H9 (cell line): ENCODE measurements around the gene FBLN1. TPM values are rescaled to one million over a fixed set of nuclear protein-coding genes. Genes with fewer than 3 reads are reported as not detected.

Experiments
- DNase-seq: peaks from one replicate; pipeline ENCODE4 v3.0.0-alpha.2; 2017
- H2AFZ ChIP-seq: one replicate; pipeline ENCODE4 v1.6.1; 2013; ENCODE audit warnings: mild to moderate bottlenecking, low read length, control low read depth, moderate library complexity
- H2AK5ac ChIP-seq: 2 replicates; pipeline ENCODE4 v1.6.1; 2013; ENCODE audit warnings: low read length, control low read depth, mixed read lengths; ENCODE audit not compliant: insufficient read length
- H2BK120ac ChIP-seq: one replicate; pipeline ENCODE4 v1.6.1; 2013; ENCODE audit warnings: low read depth, mild to moderate bottlenecking, low read length, control low read depth, inconsistent platforms; ENCODE audit not compliant: poor library complexity, severe bottlenecking
- H2BK12ac ChIP-seq: 2 replicates; pipeline ENCODE4 v1.6.1; 2013; ENCODE audit warnings: low read length, control low read depth, mixed read lengths, low read depth; ENCODE audit not compliant: insufficient read length
- H2BK15ac ChIP-seq: 2 replicates; pipeline ENCODE4 v1.6.1; 2013; ENCODE audit warnings: low read depth, low read length, control low read depth
- H2BK20ac ChIP-seq: one replicate; pipeline ENCODE4 v1.6.1; 2013; ENCODE audit warnings: low read depth, mild to moderate bottlenecking, low read length, control low read depth, inconsistent platforms; ENCODE audit not compliant: poor library complexity, severe bottlenecking
- H2BK5ac ChIP-seq: 2 replicates; pipeline ENCODE4 v1.6.1; 2013; ENCODE audit warnings: low read length, control low read depth, mixed read lengths; ENCODE audit not compliant: insufficient read length
- H3K14ac ChIP-seq: 2 replicates; pipeline ENCODE4 v1.6.1; 2013; ENCODE audit warnings: low read length, control low read depth; ENCODE audit not compliant: insufficient read depth
- H3K18ac ChIP-seq: 2 replicates; pipeline ENCODE4 v1.6.1; 2013; ENCODE audit warnings: low read depth, mild to moderate bottlenecking, mixed read lengths, low read length, control low read depth; ENCODE audit not compliant: insufficient read length
- H3K23ac ChIP-seq: 2 replicates; pipeline ENCODE4 v1.6.1; 2013; ENCODE audit warnings: low read length, control low read depth, mixed read lengths, low read depth; ENCODE audit not compliant: insufficient read length
- H3K23me2 ChIP-seq: 2 replicates; pipeline ENCODE4 v1.6.1; 2013; ENCODE audit warnings: low read depth, mild to moderate bottlenecking, mixed read lengths, low read length, control low read depth; ENCODE audit not compliant: insufficient read length, poor library complexity, severe bottlenecking
- H3K27ac ChIP-seq: 2 replicates; pipeline ENCODE4 v1.5.1; 2013; ENCODE audit warnings: low read length, control low read depth, mixed read lengths, low read depth; ENCODE audit not compliant: insufficient read length
- H3K27me3 ChIP-seq: 2 replicates; pipeline ENCODE4 v1.6.1; 2013; ENCODE audit warnings: low read length, control low read depth, inconsistent platforms; ENCODE audit not compliant: insufficient read depth
- H3K4ac ChIP-seq: 2 replicates; pipeline ENCODE4 v1.6.1; 2013; ENCODE audit warnings: low read depth, mild to moderate bottlenecking, control low read depth, inconsistent platforms, low read length, moderate library complexity
- H3K4me1 ChIP-seq: 2 replicates; pipeline ENCODE4 v1.6.1; 2013; ENCODE audit warnings: low read length, control low read depth, inconsistent platforms; ENCODE audit not compliant: insufficient read depth
- H3K4me2 ChIP-seq: 2 replicates; pipeline ENCODE4 v1.6.1; 2013; ENCODE audit warnings: low read length, control low read depth, mixed read lengths; ENCODE audit not compliant: insufficient read length, insufficient read depth
- H3K56ac ChIP-seq: 2 replicates; pipeline ENCODE4 v1.6.1; 2013; ENCODE audit warnings: low read depth, mild to moderate bottlenecking, mixed read lengths, low read length, control low read depth; ENCODE audit not compliant: insufficient read length
- H3K79me1 ChIP-seq: 2 replicates; pipeline ENCODE4 v1.6.1; 2013; ENCODE audit warnings: low read depth, mild to moderate bottlenecking, moderate library complexity, low read length, control low read depth, inconsistent platforms; ENCODE audit not compliant: insufficient read depth, poor library complexity, severe bottlenecking
- H3K79me2 ChIP-seq: 2 replicates; pipeline ENCODE4 v1.6.1; 2013; ENCODE audit warnings: low read length, control low read depth, inconsistent platforms; ENCODE audit not compliant: insufficient read depth
- H3K9ac ChIP-seq: 2 replicates; pipeline ENCODE4 v1.6.1; 2013; ENCODE audit warnings: low read length, control low read depth, mixed read lengths; ENCODE audit not compliant: insufficient read length; ENCODE audit errors: extremely low read depth
- H3K9me3 ChIP-seq: one replicate; pipeline ENCODE4 v1.6.1; 2013; ENCODE audit warnings: low read depth, low read length, inconsistent platforms; ENCODE audit not compliant: control insufficient read depth
- H3T11ph ChIP-seq: one replicate; pipeline ENCODE4 v1.6.1; 2013; ENCODE audit warnings: mild to moderate bottlenecking, low read length, control low read depth, inconsistent platforms
- H4K20me1 ChIP-seq: one replicate; pipeline ENCODE4 v1.6.1; 2013; ENCODE audit not compliant: control insufficient read depth, insufficient read length, insufficient read depth
- H4K5ac ChIP-seq: 2 replicates; pipeline ENCODE4 v1.6.1; 2013; ENCODE audit warnings: low read depth, mild to moderate bottlenecking, mixed read lengths, low read length, control low read depth; ENCODE audit not compliant: insufficient read length
- H4K8ac ChIP-seq: replicated peaks from 2 replicates; pipeline ENCODE4 v1.6.1; 2013; ENCODE audit warnings: low read length, control low read depth, mixed read lengths, low read depth; ENCODE audit not compliant: insufficient read length
- H4K91ac ChIP-seq: 2 replicates; pipeline ENCODE4 v1.6.1; 2013; ENCODE audit warnings: low read depth, mild to moderate bottlenecking, moderate library complexity, mixed read lengths, low read length, control low read depth; ENCODE audit not compliant: insufficient read length
- H3K27ac Mint-ChIP-seq, 3 experiments: 2 replicates in 2 of 3; 3 replicates in 1 of 3; pipeline ENCODE4 v1.8.0; 2020 to 2021; ENCODE audit warnings: mixed read lengths in 3 of 3, mild to moderate bottlenecking in 1 of 3, moderate library complexity in 1 of 3
- H3K27me3 Mint-ChIP-seq: 2 replicates; pipeline ENCODE4 v1.8.0; 2021; ENCODE audit warnings: low read depth, mild to moderate bottlenecking, moderate library complexity, mixed read lengths
- H3K36me3 Mint-ChIP-seq, 3 experiments: 2 replicates in 2 of 3; 3 replicates in 1 of 3; pipeline ENCODE4 v1.8.0; 2020 to 2021; ENCODE audit warnings: low read depth in 3 of 3, mixed read lengths in 3 of 3; ENCODE audit not compliant: insufficient read depth in 1 of 3
- H3K4me1 Mint-ChIP-seq, 2 experiments: 2 replicates each; pipeline ENCODE4 v1.8.0; 2020; ENCODE audit warnings: mixed read lengths in 2 of 2
- H3K4me3 Mint-ChIP-seq, 2 experiments: 2 replicates in 1 of 2; 3 replicates in 1 of 2; pipeline ENCODE4 v1.8.0; 2020 to 2021; ENCODE audit warnings: mild to moderate bottlenecking in 2 of 2, mixed read lengths in 2 of 2, moderate library complexity in 1 of 2
- H3K9me3 Mint-ChIP-seq, 2 experiments: 2 replicates in 1 of 2; 3 replicates in 1 of 2; pipeline ENCODE4 v1.8.0; 2020; ENCODE audit warnings: mild to moderate bottlenecking in 2 of 2, mixed read lengths in 2 of 2, moderate library complexity in 1 of 2
- WGBS: extraction: QIAGEN DNeasy Blood & Tissue Kit; methylation state at CpG from one replicate; pipeline ENCODE4 v1.1.7; 2013; ENCODE audit warnings: missing lambda C conversion rate, low lambda C conversion rate, mixed read lengths; ENCODE audit not compliant: insufficient read length; ENCODE audit errors: extremely low coverage; 5-methylcytosine and 5-hydroxymethylcytosine counted together
- total RNA-seq: library from RNA; stranded (reverse); gene quantifications from 2 replicates; pipeline ENCODE4 v1.2.1, GENCODE V29; 2021
- TF ChIP-seq, protein P1 (sequence below): fragments of 200-600 bp; sonication (generic); conservative IDR thresholded peaks from 3 replicates; pipeline ENCODE4 v1.8.0; 2021; ENCODE audit warnings: antibody characterized with exemption, mild to moderate bottlenecking

FBLN1 gene
- total RNA-seq, 1 experiment from 2014 or later: 140 TPM

DNA sequence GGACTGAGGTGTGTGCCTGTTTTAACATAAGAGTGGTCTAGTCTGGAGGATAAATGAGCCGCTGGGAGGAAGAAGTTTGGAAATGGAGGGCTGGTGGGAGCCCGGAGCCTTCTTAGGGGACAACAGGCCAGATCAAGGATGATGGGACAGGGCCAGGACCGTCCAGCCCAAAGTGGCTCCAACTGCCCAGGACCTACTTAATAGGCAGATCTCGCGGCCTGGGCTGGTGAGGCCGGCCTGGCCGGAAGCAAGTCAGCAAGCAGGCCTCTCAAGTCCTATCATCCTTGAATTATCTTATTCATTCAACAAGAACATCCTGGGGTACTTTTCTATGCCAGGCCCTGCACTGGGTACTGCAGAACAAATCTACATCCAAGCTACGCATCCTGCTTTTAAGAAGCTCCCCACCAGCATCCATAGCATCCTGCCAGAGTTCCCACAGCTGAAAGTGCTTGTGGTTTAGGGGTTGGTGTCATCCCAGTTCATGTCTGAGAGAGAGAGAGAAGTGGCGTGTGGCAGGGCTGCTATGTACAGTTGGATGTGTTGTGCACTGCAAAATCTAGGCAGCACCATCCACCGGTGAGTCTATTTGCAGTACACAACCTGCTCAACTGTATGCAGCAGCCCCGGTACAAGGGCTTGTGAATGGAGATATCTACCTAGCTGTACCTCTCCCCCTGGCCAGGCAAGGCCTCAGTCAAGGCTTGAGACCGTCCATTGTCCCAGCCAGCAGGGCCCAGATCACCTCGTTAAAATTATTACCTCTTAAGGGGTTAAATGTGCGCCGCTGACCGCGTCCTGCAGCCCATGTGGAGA, 82.1 kb downstream of the FBLN1 start:
- no CpG with 5 or more reads among the region's 17 CpGs for WGBS
- H4K91ac ChIP-seq: no peak overlapping the region
- no peak overlapping the region for H3K18ac ChIP-seq
- H3K23ac ChIP-seq: no peak overlapping the region
- no peak overlapping the region for H3K9ac ChIP-seq
- H3K14ac ChIP-seq: no peak overlapping the region
- H3K23me2 ChIP-seq: no peaks in the 10 kb centered on the region
- no peak overlapping the region for H2AFZ ChIP-seq
- no peaks in the 10 kb centered on the region for H3K79me1 ChIP-seq
- Mint-ChIP-seq H3K4me1 (peaks cover 11 to 22% of the 10 kb centered on the region in 2 experiments), H3K9me3 (peaks cover 0 to 4% of the 10 kb centered on the region in 2 experiments; a peak in 1 of 5 replicates), H3K4me3 (no peak overlapping the region), H3K36me3 (no peaks in the 10 kb centered on the region; a peak in 1 of 7 replicates), H3K27me3 (no peaks in the 10 kb centered on the region), H3K27ac (no peak overlapping the region)
- H2BK5ac ChIP-seq: no peak overlapping the region
- H4K5ac ChIP-seq: no peak overlapping the region
- H3K4ac ChIP-seq: no peak overlapping the region
- no peak for DNase-seq
- H3K27me3 ChIP-seq: no peaks in the 10 kb centered on the region
- no peak overlapping the region for H4K8ac ChIP-seq
- H2BK120ac ChIP-seq: no peak overlapping the region
- H4K20me1 ChIP-seq: no peaks in the 10 kb centered on the region
- H3K27ac ChIP-seq: no peak overlapping the region
- H3K56ac ChIP-seq: no peak overlapping the region
- H2BK15ac ChIP-seq: no peak overlapping the region
- H3T11ph ChIP-seq: no peak overlapping the region
- no peak overlapping the region for H3K4me2 ChIP-seq
- no peaks in the 10 kb centered on the region for H3K79me2 ChIP-seq
- TF ChIP-seq, protein P1, sequence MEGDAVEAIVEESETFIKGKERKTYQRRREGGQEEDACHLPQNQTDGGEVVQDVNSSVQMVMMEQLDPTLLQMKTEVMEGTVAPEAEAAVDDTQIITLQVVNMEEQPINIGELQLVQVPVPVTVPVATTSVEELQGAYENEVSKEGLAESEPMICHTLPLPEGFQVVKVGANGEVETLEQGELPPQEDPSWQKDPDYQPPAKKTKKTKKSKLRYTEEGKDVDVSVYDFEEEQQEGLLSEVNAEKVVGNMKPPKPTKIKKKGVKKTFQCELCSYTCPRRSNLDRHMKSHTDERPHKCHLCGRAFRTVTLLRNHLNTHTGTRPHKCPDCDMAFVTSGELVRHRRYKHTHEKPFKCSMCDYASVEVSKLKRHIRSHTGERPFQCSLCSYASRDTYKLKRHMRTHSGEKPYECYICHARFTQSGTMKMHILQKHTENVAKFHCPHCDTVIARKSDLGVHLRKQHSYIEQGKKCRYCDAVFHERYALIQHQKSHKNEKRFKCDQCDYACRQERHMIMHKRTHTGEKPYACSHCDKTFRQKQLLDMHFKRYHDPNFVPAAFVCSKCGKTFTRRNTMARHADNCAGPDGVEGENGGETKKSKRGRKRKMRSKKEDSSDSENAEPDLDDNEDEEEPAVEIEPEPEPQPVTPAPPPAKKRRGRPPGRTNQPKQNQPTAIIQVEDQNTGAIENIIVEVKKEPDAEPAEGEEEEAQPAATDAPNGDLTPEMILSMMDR: no peak
- no peak overlapping the region for H2BK12ac ChIP-seq
- H3K9me3 ChIP-seq: no peaks in the 10 kb centered on the region
- H2AK5ac ChIP-seq: no peak overlapping the region
- H2BK20ac ChIP-seq: no peak overlapping the region
- H3K4me1 ChIP-seq: peaks cover 5% of the 10 kb centered on the region; the same call in 1 of the 2 replicates
